GM18519 (cell line): Measurements from ENCODE around the gene GALNTL6.
"Not testable (repeated sequence)": the region's sequence is repeated elsewhere in the genome, so short reads cannot be mapped to it uniquely, and the experiment has no call there.

Experiments
- ATAC-seq: cut with Tn5 transposase; IDR thresholded peaks from one replicate; pipeline ENCODE4 v1.9.1; 2021; ENCODE audit warnings: mild to moderate bottlenecking, moderate library complexity; ENCODE audit not compliant: unreplicated experiment, low FRiP score

The GALNTL6 gene

GRCh38 chr4:172951679-172952451 lies 1138.7 kb downstream of the GALNTL6 start:
- ATAC-seq, result no peak

- no peak for ATAC-seq
Observed at GRCh38 chr4:172953896-172954568, 1140.8 kb downstream of the GALNTL6 start.

- not testable (repeated sequence) for ATAC-seq
Observed at GRCh38 chr4:172956340-172956739, 1143.1 kb downstream of the GALNTL6 start.

GRCh38 chr4:172957216-172957615 lies 1144.0 kb downstream of the GALNTL6 start:
- no peak for ATAC-seq

- no peak for ATAC-seq
Observed at GRCh38 chr4:172962564-172963353, 1149.6 kb downstream of the GALNTL6 start.

- no peak for ATAC-seq
Observed at GRCh38 chr4:172963498-172964294, 1150.5 kb downstream of the GALNTL6 start.

- not testable (repeated sequence) for ATAC-seq
Observed at GRCh38 chr4:172970189-172970588, 1157.0 kb downstream of the GALNTL6 start.

- ATAC-seq, result no peak
Observed at GRCh38 chr4:172974586-172974985, 1161.4 kb downstream of the GALNTL6 start.

GRCh38 chr4:172975651-172976229 lies 1162.5 kb downstream of the GALNTL6 start:
- ATAC-seq, result no peak

GRCh38 chr4:172977491-172978041 lies 1164.4 kb downstream of the GALNTL6 start:
- ATAC-seq, result not testable (repeated sequence)

- no peak for ATAC-seq
Observed at GRCh38 chr4:172978848-172979247, 1165.6 kb downstream of the GALNTL6 start.

GRCh38 chr4:172979332-172979731 lies 1166.1 kb downstream of the GALNTL6 start:
- ATAC-seq, result no peak

- no peak for ATAC-seq
Observed at GRCh38 chr4:172980219-172980618, 1167.0 kb downstream of the GALNTL6 start.

GRCh38 chr4:172982151-172982590 lies 1169.0 kb downstream of the GALNTL6 start:
- peak; percentile 44 for ATAC-seq

- ATAC-seq, result no peak
Observed at GRCh38 chr4:172983014-172983413, 1169.8 kb downstream of the GALNTL6 start.

GRCh38 chr4:172983631-172984030 lies 1170.4 kb downstream of the GALNTL6 start:
- no peak for ATAC-seq

- ATAC-seq, result no peak
Observed at GRCh38 chr4:172985552-172985951, 1172.3 kb downstream of the GALNTL6 start.

GRCh38 chr4:172986114-172986513 lies 1172.9 kb downstream of the GALNTL6 start:
- peak; percentile 91 for ATAC-seq

- no peak for ATAC-seq
Observed at GRCh38 chr4:172989984-172990820, 1177.0 kb downstream of the GALNTL6 start.
